NCI-H345 treated with DMSO at 0.1 percent for 48 hours (cell line): ENCODE data around the gene CTSC.

ENCODE experiments used
- DNase-seq: peaks from one replicate; lab custom pipeline; 2025; ENCODE audit not compliant: unreplicated experiment; lab: John Stamatoyannopoulos, UW

The CTSC gene

DNA sequence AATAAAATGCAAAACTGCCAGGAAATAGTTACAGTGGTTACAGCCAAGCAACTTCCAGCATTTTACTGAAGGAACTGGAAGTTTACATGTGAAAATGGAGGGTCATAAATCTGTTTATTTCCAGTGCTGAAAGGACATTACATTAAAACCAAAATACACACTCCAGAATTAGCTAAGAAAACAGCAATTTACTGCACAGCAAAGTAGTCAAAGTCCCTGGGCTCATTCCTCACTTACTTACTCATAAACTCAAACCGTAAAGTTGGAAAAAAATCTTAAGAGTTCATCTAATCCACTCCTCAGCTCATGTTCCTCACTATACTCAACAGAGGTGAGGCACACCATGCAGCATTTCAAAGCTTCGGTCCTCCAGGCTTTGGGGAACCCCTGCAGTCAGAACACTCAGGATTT, 17.4 kb downstream of the CTSC start:
- DNase-seq, result no peak

DNA sequence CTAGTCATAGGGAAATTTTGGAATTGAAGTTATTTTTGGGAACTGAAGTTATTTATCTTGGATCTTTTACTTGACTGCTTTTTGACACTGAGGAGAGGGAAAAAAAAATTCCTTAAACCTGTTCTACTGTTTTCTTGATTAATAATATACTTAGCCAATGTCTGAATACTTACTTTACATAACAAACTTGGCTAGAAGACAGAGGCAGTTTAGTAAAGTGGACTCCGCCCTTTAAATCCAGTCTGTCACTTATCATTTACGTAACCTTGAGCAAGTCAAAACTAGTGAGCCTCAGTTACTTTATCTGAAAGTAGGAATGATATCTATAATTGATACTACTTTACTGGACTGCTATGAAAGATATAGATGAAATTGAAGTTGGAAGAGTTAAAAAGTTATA, 19.5 kb downstream of the CTSC start:
- DNase-seq, result no peak

DNA sequence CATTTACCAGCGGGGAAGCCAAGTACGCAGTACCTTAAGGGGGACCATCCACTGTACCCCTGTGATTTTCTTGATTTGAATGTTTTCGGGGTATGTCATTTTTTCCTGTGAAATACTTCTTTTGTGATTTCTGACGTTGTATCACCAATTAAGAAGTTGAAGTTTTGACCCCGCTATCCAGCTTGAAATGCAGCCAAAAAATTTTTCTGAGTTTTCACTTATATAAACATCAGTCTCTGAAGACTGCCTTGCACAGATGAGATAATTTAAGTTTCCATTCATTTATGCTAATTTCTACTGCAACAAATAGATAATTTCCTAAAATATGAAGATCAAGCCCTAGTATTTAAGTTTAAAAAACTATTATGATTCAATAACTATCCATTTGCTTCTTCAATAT, 20.0 kb downstream of the CTSC start:
- no peak for DNase-seq

DNA sequence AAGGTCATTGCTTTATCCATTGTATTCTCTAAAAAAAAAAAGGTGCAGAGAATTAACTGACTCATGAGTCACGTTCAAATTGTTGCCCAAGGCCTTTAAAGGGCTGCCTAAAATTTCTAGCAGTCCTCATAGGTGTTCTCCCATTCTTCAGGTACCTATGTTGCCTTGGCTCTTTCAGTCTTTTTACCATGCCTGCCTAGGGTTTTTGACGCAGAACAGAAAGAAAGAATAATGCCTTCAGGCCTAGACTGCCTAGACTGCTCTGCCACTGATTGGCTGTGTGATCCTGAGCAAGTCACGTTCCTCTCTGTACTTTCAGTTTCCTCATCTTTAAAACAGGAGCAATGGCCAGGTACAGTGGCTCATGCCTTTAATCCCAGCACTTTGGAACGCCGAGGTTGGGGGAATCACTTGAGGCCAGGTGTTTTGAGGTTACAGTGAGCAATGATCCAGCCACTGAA, 21.5 kb downstream of the CTSC start:
- DNase-seq, result no peak

DNA sequence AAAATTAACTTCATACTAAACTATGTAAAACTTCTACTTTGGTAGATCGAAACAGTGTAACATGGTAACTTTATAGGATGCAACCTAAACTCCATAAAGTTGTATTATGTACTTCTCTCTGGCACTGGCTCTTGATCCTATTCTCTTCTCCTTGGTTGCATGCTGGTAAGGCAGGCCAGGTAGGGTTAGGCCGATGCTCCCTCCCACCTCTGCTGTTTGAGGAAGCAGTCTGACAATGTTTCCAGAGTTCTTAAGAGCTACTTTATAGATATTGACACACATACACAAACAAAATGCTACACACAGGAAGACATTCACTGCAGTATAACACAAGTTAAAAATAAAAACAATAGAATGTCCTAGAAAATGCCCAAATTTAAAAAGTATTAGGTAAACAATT, 22.5 kb downstream of the CTSC start:
- DNase-seq, result no peak

DNA sequence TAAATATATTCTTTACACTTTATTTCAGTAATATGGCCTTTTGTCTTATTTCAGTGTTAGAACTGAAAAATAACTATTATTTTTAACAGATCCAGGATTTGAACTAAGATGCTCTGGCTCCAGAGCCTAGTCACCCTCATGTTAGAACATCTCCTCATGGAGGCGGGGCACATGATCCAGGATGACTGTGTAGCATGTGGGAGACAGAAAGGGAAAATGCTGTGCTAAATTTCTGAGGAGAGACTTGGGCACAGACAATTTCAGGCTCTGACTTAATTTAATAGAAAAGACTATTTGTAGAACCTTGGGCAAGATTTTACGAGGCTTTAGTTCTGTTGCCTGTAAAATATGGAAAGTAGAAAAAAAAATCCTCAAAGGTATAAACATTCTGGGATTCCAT, 24.1 kb downstream of the CTSC start:
- no peak for DNase-seq

DNA sequence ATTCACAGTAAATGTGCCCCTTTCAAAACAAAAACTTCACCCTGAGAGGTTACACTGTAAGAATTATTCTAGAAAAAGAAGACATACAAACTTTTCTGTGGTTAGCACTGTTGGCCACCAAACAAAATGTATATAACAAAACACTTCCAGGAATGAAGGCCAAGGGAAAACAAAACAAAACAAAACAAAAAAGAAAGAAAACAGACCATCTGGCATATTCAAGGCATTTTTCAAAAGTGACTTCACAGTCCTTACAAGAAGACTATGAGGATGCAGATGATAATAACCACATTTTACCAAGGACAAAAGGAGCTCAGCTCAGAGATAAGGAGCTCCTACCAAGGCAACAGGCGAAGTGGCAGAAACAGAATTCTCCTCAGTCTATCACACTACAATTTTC, 24.9 kb downstream of the CTSC start:
- DNase-seq, result no peak

DNA sequence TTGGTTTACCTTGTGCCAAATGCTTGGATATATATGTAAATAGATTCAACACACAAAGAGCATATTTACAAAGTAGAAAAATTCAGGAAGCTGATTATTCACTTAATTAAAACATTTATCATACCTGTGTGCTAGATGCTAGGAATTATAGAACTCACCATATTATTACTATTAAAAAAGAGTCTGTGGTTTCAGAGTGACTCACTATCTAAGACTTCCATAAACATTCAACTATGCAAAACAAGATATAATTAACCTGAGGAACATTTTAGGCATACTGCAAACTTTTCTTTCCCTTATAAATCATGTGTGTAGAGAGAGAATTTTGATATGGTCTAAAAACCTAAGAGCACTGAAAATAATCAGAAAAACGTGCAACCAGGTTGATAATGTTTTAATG, 27.3 kb downstream of the CTSC start:
- DNase-seq, result no peak

DNA sequence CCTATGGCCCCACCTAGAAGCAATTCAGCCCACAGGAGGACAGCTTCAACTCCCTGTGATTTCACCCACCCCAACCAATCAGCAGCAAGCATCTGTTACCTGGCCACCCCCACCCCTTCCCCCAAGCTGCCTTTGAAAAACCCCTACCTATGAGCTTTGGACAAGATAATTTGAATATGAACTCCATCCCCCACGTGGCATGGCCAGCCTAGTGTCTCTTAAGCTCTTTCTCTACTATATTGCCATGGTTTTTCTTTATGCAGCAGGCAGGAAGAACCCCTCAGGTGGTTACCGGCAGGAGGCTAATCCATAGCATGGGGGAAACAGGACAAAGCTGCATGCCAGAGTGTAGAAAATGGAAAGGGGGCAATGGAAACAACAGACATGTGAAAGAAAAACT, 29.0 kb downstream of the CTSC start:
- DNase-seq, result no peak

DNA sequence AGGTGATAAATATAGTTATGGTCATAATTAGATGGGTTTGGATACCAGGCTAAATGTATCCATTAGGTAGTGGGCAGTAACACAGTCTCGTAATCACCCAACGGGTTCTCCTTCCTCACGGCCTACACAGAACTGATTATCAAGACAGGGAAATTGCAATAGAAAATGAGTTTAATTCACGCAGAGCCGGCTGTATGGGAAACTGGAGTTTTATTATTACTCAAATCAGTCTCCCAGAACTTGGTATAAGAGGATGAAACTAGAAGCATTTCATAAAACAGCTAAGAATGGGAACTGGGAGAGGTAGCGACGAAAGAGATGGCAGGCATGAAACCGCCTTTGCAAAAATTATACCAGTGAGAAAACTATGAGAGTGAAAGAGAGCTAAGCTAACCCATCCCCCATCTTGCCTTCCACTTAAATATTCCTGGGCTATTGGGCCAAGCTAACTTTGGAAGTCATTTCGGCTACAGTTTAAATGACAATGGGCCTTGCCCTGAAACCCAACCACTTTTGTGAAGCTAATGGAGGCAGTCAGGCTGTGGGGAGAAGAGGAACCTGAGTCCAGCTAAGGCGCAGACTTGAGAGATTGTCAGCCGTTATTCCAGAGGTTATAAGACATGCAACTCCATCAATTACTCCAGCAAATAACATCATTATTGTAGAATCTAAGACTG, 29.6 kb downstream of the CTSC start:
- no peak for DNase-seq

DNA sequence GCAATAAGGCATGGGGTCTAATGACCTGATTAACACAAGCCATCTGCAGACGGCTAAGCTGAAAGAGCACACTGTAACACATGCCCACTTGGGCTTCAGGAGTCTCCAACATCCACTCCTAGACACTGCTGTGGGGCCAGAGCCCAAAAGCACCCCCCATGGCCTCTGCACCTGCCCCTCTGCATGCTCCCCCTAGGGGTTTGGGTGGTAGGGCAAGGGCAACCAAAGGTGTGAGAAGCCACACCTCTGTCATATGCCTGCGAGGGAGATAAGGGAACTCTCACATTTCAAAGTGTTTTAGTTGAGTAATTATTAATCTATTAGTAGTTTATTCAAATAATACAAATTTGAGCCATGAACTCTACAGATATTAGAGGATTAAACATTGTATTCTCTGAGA, 30.8 kb downstream of the CTSC start:
- no peak for DNase-seq

DNA sequence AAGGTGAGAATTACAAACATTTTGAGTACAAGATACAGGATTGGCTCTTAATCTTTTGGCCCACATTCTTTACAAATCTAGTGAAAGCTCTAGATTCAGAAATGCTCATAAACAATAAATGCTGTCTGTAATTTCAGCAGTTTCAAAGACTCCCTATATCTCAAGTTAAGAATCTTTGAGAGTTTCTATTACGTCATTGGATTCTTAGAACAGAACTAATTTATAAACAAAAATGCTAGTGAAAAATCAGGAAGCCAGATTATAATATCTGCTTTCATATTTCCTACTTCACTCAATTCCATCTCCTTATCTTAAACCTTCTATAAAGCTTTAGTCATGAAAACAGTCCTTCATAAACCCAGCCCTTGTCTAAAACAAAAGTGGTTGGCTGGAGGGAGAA, 32.1 kb downstream of the CTSC start:
- no peak for DNase-seq

DNA sequence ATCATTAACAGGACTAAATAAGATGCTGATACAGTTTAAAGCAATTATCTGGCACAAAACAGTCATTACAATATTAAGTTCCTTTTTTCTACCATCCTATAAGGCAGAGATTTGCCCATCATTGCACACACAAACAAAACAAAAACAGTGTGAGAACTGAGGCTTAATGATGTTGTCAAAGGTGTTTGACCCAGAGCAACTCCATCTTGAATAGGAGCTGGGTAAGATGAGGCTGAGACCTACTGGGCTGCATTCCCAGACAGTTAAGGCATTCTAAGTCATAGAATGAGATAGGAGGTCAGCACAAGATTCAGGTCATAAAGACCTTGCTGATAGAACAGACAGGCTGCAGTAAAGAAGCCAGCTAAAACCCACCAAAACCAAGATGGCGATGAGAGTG, 33.2 kb downstream of the CTSC start:
- DNase-seq, result no peak

DNA sequence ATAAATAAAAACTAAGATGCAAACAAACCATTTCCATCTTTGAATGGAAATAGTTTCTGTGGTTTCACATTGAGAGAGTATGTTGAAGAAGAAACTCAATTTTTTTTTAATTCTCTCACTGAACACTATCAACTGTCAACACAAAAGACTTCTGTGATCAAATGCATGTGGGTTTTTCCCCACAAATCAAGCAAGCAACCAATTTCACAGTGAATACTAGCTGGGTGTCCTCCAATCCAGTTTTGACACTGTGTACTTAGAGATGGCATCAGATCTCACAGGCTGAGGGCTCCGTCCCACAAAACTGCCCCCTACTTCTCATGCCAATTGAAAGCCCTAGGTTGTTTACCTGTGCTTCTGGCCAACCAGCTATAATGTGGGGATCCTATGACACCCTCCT, 34.5 kb downstream of the CTSC start:
- DNase-seq, result no peak

DNA sequence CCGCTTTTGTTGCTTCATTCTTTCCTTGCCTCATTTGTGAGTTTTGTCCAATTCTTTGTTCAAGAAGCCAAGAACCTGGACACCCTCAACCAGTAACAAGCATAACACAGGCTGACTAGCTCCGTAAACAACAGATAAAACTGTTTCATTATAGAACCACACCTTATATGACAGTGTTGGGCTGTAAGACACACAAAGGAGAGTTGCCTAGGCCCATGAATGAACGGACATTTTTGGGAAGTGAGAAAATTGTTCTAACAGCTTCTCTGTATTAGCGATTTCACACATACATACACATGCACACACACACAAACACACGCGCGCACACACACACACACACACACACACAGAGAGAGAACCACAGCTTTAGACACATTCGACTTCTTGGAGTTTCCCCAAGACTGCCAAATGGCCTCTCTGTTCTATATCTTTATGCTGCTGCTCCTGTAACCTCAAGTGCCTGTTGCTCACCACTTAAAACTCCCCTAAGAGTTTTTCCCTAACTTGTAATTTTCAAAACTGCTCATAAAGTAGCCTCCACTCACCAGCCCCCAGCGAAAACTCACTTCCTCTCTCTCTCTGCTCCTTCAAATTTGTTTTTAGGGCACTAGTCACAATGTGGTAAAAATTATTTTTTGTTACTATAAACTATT, 35.9 kb downstream of the CTSC start:
- no peak for DNase-seq

DNA sequence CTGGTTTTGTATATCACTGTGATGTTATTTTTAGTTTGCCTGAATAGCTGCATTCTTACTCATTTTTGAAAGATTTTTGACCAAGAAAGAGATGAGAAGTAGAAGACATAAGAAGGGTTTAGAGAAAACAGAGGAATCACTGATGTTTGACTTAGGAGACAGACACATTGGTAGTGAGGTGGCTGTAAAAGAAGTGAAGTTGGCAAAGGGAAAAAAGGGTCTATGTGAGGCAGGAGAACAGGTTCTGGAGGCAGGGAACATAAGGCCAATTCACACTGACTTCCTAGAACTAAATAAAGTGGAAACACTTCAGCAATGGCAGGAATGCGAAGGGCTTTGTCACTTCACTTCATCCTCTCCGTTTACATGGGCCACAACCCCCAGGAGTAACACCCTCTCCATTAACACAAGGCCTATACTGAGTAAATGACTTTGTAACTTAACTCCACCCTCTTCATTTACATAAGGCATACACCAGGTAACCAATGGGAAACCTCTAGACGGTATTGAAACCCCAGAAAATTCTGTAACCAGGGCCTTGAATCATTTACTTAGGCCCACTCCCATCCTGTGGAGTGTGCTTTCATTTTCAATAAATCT, 36.5 kb downstream of the CTSC start:
- DNase-seq, result no peak

DNA sequence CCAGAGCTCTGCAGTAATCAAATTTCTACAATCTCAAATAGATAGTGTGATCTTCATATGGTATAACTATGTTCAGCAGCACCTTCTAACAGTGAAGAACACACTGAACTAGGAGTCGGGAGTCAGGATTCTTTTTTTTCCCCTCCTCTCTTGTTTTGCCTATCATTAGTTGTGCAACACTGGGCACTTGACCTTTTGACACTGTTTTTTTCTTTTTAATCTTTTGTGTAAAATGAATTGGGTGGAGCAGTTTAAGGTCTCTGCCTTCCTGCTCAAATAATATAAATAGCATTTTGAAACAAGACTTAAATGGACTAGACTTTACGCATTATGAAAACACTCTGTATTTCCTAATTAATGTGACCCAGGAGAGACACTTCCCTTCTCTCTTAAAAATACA, 39.7 kb downstream of the CTSC start:
- DNase-seq, result no peak

DNA sequence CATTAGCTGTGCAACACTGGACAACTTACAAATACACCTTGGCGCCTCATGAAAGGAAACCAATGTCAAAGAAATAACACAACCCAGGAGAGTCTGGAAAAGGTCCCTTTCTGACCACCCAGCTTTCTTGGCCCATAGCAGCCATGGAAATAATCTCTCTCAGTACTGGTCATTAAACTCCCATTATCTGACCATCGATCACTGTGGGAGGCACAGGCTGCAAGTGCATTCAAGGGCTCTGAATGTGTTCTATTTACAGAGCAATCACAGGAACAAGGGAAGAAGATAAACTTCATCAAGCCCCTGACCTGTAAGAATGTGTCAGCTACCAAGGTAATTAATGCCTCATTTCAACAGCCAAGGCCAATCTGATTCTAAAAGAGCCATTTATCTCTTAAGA, 40.1 kb downstream of the CTSC start:
- no peak for DNase-seq

DNA sequence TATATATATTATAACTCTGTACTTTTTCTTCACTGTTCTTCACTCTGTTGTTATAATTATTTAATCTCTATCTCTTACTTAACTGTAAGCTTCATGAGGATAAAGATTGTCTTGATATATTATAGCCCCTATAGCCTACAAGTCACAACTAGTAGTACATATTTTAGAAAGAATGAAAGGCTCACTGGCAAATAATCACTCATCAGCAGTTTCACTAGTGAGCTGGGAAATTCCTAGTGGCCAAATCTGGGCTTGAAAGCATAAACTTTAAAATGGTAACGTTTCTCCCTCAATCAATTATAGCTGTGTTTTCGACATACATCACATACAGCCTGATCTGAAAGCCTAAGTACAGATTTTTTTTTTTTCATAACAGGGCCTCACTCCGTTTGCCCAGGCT, 42.5 kb downstream of the CTSC start:
- no peak for DNase-seq

DNA sequence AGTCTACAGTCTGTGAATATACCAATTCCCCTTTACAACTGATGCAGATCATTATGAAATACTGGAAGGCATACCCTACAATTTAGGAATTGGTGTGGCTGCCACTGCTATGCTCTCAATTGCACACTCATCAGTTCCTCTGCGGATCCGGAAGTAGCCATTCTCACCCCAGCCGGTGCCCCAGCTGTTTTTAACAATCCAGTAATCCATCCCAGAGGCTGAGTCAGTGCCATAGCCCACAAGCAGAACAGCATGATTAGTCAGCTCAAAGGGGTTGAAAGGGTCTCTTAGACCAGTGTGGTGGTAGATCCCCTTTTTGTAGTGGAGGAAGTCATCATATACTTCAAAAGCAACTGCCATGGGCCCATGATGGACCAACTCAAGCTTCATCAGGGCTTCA, 43.6 kb downstream of the CTSC start:
- no peak for DNase-seq

DNA sequence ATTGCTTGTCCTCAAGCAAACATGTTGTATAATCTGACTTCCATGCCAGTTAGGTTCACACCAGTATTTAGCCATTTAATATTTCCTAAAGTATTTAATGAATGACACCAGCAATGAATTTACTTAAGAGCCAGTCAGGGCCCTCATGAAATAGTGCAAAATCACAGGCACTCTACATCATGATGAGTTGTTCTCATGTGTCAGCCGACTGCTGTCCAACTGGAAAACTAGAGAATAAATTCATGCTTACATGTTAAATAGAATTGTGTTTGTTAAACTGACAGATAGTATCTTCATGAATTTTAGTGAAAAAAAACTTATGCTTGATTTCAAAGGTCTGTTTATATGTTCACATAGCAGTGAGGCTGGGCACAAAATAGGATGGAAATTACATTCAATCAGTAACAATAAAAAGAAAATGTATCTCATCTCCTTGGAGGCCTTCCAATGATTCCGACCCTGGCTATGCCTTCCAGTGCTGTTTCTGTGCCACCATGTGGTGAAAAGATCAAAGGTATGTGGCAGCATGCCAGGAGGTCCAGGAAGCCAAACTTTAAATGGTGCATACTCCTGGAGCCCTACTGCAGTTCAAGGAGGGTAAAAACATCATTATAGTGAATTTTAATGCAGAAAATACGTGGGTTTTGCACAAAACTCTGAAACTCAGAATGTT, 45.2 kb downstream of the CTSC start:
- DNase-seq, result peak; percentile 8

DNA sequence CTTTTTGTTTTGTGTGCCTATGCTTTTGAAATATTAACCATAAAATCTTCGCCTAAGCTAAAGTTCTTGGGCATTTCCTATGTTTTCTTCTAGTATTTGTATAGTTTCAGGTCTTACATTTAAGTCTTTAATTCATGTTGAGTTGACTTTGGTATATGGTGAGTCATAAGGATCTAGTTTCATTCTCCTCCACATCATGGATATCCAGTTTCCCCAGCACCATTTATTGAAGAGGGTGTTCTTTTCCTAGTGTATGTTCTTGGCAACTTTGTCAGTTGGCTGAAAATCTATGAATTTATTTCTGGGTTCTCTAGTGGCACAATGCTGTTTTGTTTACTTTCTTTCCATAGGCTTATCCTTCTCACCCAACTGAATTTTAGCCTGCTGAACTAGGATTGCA, 49.0 kb downstream of the CTSC start:
- no peak for DNase-seq
